SK-N-SH treated with all-trans-retinoic acid at 6 μM for 48 hours (cell line): ENCODE data around the gene ALDH1A2.
"Not testable (repeated sequence)": the region's sequence is repeated elsewhere in the genome, so short reads cannot be mapped to it uniquely, and the experiment has no call there.

Source experiments
- ATAC-seq: fragments of 200-7000 bp; cut with Tn5 transposase; 3 replicates; pipeline ENCODE4 v1.9.1; 2020; ENCODE audit warnings: mild to moderate bottlenecking, moderate library complexity
- ARNTL ChIP-seq: fragments of 450-650 bp; formaldehyde crosslinking; IDR thresholded peaks from 2 replicates; pipeline ENCODE4 v1.5.0; 2020; ENCODE audit warnings: low read depth, mild to moderate bottlenecking, moderate library complexity, borderline replicate concordance
- BACH2 ChIP-seq: fragments of 250-450 bp; sonication (Bioruptor Pico); IDR thresholded peaks from 2 replicates; pipeline ENCODE4 v1.9.0; 2021; ENCODE audit warnings: mild to moderate bottlenecking, borderline replicate concordance
- CSDC2 ChIP-seq: fragments of 250-450 bp; sonication (Bioruptor Pico); IDR thresholded peaks from 2 replicates; pipeline ENCODE4 v1.5.0; 2020; ENCODE audit warnings: mild to moderate bottlenecking, moderate library complexity
- CSRNP3 ChIP-seq: fragments of 250-450 bp; sonication (Bioruptor Pico); IDR thresholded peaks from 2 replicates; pipeline ENCODE4 v1.5.1; 2021; ENCODE audit warnings: mild to moderate bottlenecking, moderate library complexity
- GLIS3 ChIP-seq: fragments of 250-450 bp; sonication (Bioruptor Pico); IDR thresholded peaks from 2 replicates; pipeline ENCODE4 v1.5.0; 2020; ENCODE audit warnings: mild to moderate bottlenecking, moderate library complexity
- ISL1 ChIP-seq: fragments of 250-450 bp; sonication (Bioruptor Pico); IDR thresholded peaks from 2 replicates; pipeline ENCODE4 v2.1.2; 2022; ENCODE audit warnings: mild to moderate bottlenecking, moderate library complexity
- OSR1 ChIP-seq: fragments of 250-450 bp; sonication (Bioruptor Pico); IDR thresholded peaks from 2 replicates; pipeline ENCODE4 v1.8.0; 2022; ENCODE audit warnings: moderate library complexity, mild to moderate bottlenecking, inconsistent platforms
- PATZ1 ChIP-seq: fragments of 250-450 bp; sonication (Bioruptor Pico); IDR thresholded peaks from 2 replicates; pipeline ENCODE4 v1.8.0; 2020; ENCODE audit warnings: mild to moderate bottlenecking, moderate library complexity, borderline replicate concordance
- POU6F1 ChIP-seq: fragments of 250-450 bp; sonication (Bioruptor Pico); IDR thresholded peaks from 2 replicates; pipeline ENCODE4 v1.8.0; 2021; ENCODE audit warnings: low read depth, mild to moderate bottlenecking, moderate library complexity, borderline replicate concordance
- PPARA ChIP-seq: fragments of 250-450 bp; sonication (Bioruptor Pico); IDR thresholded peaks from 2 replicates; pipeline ENCODE4 v1.5.0; 2020; ENCODE audit warnings: mild to moderate bottlenecking, borderline replicate concordance
- SNAI2 ChIP-seq: fragments of 250-450 bp; sonication (Bioruptor Pico); IDR thresholded peaks from 2 replicates; pipeline ENCODE4 v1.5.0; 2020; ENCODE audit warnings: mild to moderate bottlenecking, moderate library complexity
- TOX ChIP-seq: fragments of 250-450 bp; sonication (Bioruptor Pico); IDR thresholded peaks from 2 replicates; pipeline ENCODE4 v1.8.0; 2021; ENCODE audit warnings: mild to moderate bottlenecking, moderate library complexity, borderline replicate concordance
- TSHZ2 ChIP-seq: fragments of 250-450 bp; sonication (Bioruptor Pico); IDR thresholded peaks from 2 replicates; pipeline ENCODE4 v1.5.0; 2020; ENCODE audit warnings: mild to moderate bottlenecking, moderate library complexity
- ZC3H10 ChIP-seq: fragments of 250-450 bp; sonication (Bioruptor Pico); IDR thresholded peaks from 2 replicates; pipeline ENCODE4 v1.5.1; 2021; ENCODE audit warnings: mild to moderate bottlenecking, moderate library complexity
- ZFP30 ChIP-seq: fragments of 450-650 bp; formaldehyde crosslinking; IDR thresholded peaks from 2 replicates; pipeline ENCODE4 v1.5.0; 2022; ENCODE audit warnings: mild to moderate bottlenecking, moderate library complexity
- ZNF565 ChIP-seq: fragments of 450-650 bp; formaldehyde crosslinking; conservative IDR thresholded peaks from 2 replicates; pipeline ENCODE4 v1.5.0; 2020; ENCODE audit warnings: low read depth, mild to moderate bottlenecking, moderate library complexity
- ZNF70 ChIP-seq: fragments of 450-650 bp; formaldehyde crosslinking; IDR thresholded peaks from 2 replicates; pipeline ENCODE4 v1.5.0; 2020; ENCODE audit warnings: mild to moderate bottlenecking, moderate library complexity
- ZNF8 ChIP-seq: fragments of 450-650 bp; formaldehyde crosslinking; IDR thresholded peaks from 2 replicates; pipeline ENCODE4 v1.5.0; 2020; ENCODE audit warnings: mild to moderate bottlenecking, moderate library complexity

The ALDH1A2 gene

GRCh38 chr15:58046467-58046866, 19.0 kb downstream of the ALDH1A2 start:
- no peak for TF ChIP-seq ZNF8 (CRISPR knock-in tag)
- TF ChIP-seq OSR1 = no peak
- no peak for TF ChIP-seq GLIS3
- TF ChIP-seq ZNF565 = no peak
- TF ChIP-seq ZNF70 (CRISPR knock-in tag) = no peak
- TF ChIP-seq PPARA = no peak
- TF ChIP-seq ARNTL (CRISPR knock-in tag) = no peak
- no peak for TF ChIP-seq TSHZ2 (CRISPR knock-in tag)
- no peak for TF ChIP-seq ZC3H10 (CRISPR knock-in tag)
- TF ChIP-seq POU6F1 (CRISPR knock-in tag) = no peak
- ATAC-seq = no peak

GRCh38 chr15:58045376-58045775, 20.1 kb downstream of the ALDH1A2 start:
- ATAC-seq = not testable (repeated sequence)

GRCh38 chr15:58044551-58044950, 21.0 kb downstream of the ALDH1A2 start:
- ATAC-seq = no peak
- TF ChIP-seq SNAI2 (CRISPR knock-in tag) (no peak), GLIS3 (no peak), ARNTL (CRISPR knock-in tag) (no peak)

- ATAC-seq = peak; percentile 83
- no peak for TF ChIP-seq ZFP30 (CRISPR knock-in tag)
- TF ChIP-seq ARNTL (CRISPR knock-in tag) = no peak
- no peak for TF ChIP-seq ISL1
- no peak for TF ChIP-seq TSHZ2 (CRISPR knock-in tag)
- TF ChIP-seq PPARA = no peak
- no peak for TF ChIP-seq CSDC2 (CRISPR knock-in tag)
- no peak for TF ChIP-seq BACH2
- TF ChIP-seq ZC3H10 (CRISPR knock-in tag) = no peak
- TF ChIP-seq CSRNP3 (CRISPR knock-in tag) = no peak
- no peak for TF ChIP-seq ZNF70 (CRISPR knock-in tag)
- no peak for TF ChIP-seq PATZ1 (CRISPR knock-in tag)
- no peak for TF ChIP-seq TOX (CRISPR knock-in tag)
- TF ChIP-seq ZNF8 (CRISPR knock-in tag) = no peak
These were observed 22.2 kb downstream of the ALDH1A2 start for GRCh38 chr15:58043192-58043903.
